Subcutaneous preadipocyte (primary cell): ENCODE data around the gene ZIK1. TPM values are rescaled to one million over a fixed set of nuclear protein-coding genes. Genes with fewer than 3 reads are reported as not detected.

Experiments
- total RNA-seq: library from RNA; depleted of rRNA; stranded (reverse); fragments of >200 nt; gene quantifications from 2 replicates; pipeline ENCODE4 v1.2.3, GENCODE V29; 2012

Gene ZIK1
- 4.4 and 4.9 TPM in 2 replicates for total RNA-seq

DNA sequence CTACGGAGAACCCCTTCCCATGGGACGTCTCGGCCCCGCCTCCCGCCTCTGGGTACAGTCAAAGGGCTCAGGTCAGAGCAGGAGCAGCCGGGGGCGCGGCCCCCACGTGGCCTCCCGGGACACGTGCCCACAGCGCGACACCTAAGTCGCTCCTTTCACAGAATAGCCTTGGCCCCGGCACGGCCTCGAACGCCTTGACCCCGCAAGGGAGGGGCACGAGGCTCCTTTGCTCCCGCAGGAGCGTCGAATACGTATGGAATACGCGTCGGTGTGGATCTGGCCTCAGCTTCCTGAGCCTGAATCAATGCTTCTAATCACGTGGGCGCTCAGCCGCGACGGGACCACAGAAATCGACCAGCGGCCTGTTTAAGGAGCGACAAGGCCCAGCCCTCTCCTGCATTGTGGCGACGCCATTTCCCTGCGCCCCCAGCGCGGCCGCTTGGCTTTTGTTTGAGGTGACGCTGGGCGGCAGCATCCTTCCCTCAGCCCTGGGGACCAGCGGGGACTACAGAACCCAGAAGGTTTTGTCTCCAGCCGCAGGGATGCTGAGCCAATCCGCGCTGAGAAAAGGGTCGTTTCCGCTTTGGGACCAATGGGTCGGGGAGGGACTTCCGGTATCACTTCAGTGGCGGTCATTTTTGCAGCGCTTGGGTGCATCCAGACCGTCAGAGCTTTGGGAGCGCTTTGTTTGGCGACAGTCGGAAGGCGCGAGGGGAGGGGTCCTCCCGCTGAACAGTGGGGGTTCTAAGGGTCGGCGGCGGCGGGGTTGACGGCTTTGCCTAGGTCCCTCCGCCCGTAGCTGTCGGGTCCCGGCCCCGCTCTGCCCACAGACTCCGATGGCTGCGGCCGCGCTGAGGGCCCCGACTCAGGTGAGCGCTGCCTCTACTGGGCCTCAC lies at the start of gene ZIK1:
Gene ZIK1, plus strand, starts transcription at position 625 of the 896 bp plus-strand sequence. Its CDS starts 212 bp downstream, at position 837.

GRCh38 chr19:57559404-57560025 lies 24.4 kb upstream of the ZIK1 start, which contains the start of gene ZNF550:
Gene ZNF550, minus strand, starts transcription at chr19:57559863. Its CDS starts 181 bp downstream, at chr19:57559682.

DNA sequence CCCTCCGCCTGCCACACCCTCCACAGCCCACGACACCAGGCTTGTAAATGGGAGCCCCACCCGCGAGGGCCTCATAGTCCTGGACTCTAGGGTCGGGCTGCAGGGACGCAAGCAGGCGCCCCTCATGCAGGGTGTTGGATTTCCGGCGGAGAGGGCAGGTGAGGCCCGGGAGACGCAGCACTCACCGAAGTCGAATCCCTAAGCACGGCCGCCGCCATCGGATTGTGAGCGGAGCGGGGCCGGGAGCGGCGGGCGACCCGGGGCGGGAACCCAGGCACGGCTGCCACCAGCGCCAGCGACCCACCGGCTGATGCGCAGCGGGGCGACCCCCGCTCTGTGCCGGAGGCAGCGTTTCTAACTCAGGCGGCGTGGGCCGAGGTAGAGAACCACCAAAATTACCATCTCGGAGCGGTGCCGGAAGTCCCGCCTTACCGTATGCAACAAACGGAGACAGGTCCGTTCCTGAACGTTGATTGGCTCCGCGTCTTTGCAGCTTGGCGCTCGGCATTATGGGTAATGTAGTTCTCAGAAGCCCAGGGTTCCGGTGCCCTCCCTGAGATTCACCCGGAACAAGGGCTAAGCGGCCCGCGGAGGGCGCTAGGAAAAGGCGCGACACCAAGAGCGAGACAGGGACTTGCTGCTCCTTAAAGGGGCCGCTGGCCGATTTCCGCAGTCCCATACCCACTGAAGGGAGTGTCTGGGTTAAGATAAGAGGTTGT lies 5.3 kb upstream of the ZIK1 start, which contains the start of gene ZNF416:
Gene ZNF416, minus strand, starts transcription at position 425 of the 719 bp plus-strand sequence. Its CDS starts 207 bp downstream, at position 218.

GRCh38 chr19:57599761-57600383 lies 15.9 kb downstream of the ZIK1 start, which contains the start of gene ZNF530:
Gene ZNF530, plus strand, starts transcription at chr19:57599885. Its CDS starts 4,461 bp downstream, at chr19:57604346.

DNA sequence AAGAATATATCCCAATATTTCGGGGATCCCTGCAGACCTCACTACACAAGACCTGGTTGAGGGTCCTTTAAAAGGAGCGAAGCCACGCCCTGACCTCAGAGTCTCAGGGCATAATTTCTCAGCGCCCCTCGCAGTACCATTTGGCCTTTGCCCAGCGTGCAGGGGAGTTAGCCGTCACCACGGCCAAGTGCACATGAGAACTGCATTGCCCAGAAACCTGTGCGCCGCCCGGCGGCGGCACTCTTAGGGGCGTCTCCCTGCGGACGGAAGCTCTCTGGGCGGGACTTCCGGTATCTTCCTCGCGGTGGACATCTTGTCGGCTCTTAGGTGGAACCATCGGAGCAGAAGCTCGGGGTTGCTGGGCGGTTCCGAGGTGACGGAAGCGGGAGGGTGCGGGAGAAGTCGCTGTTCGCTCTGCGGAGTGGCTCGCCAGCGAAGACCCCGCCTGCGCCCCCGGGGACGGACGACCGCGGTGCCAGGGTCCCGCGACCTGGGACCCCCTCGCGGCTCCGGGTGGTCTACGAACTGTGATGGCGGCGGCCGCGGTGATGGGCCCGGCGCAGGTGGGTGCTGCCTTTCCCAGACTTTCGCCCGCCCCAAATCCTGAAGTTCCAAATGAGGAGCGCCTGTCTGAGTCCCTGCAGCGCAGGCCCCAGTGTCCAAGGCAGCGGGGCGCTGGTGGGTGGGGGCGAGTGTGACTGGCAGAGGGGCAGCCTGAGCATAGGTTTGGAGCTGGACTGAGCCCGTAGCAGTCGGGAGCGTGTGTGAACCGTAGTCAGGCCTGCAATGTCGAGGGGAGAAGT lies 30.2 kb downstream of the ZIK1 start, which contains the start of gene ZNF134:
Gene ZNF134, plus strand, starts transcription at position 302 of the 803 bp plus-strand sequence. CDS start 5,227 bp downstream, outside the sequence.

GRCh38 chr19:57632987-57633831 lies 49.3 kb downstream of the ZIK1 start, which contains the start of gene ZNF211:
Gene ZNF211, plus strand, starts transcription at chr19:57633168. Its CDS starts 179 bp downstream, at chr19:57633347.

Other genes starting within 250 kb of the ZIK1 start
- 6.2 and 6.5 TPM in 2 replicates for gene ZNF304, start 232.9 kb upstream of the ZIK1 start, total RNA-seq
- 4.5 and 7.3 TPM in 2 replicates for gene TRAPPC2B, start 220.6 kb upstream of the ZIK1 start, total RNA-seq
- 0.73 and 1.8 TPM in 2 replicates for gene ZNF547, start 220.6 kb upstream of the ZIK1 start, total RNA-seq
- gene ZNF548, start 194.3 kb upstream of the ZIK1 start, total RNA-seq = 10.9 and 11.0 TPM in 2 replicates
- gene ZNF17, start 173.0 kb upstream of the ZIK1 start, total RNA-seq = 7.3 and 8.8 TPM in 2 replicates
- 5.9 and 10.9 TPM in 2 replicates for gene ZNF749, start 148.8 kb upstream of the ZIK1 start, total RNA-seq
- gene VN1R1, start 127.0 kb upstream of the ZIK1 start, total RNA-seq = under 0.01 and 0.39 TPM in 2 replicates
- gene ZNF772, start 106.6 kb upstream of the ZIK1 start, total RNA-seq = 7.0 and 10.4 TPM in 2 replicates
- gene ZNF419, start 96.4 kb upstream of the ZIK1 start, total RNA-seq = 5.7 and 7.3 TPM in 2 replicates
- gene ZNF773, start 84.2 kb upstream of the ZIK1 start, total RNA-seq = 8.0 and 8.5 TPM in 2 replicates
- 1.8 and 2.5 TPM in 2 replicates for gene ZNF549, start 56.8 kb upstream of the ZIK1 start, total RNA-seq
- gene ZNF550, start 24.3 kb upstream of the ZIK1 start, total RNA-seq = 5.1 and 5.9 TPM in 2 replicates
- 3.3 and 4.8 TPM in 2 replicates for gene ZNF416, start 5.2 kb upstream of the ZIK1 start, total RNA-seq
- gene ZNF530, start 15.7 kb downstream of the ZIK1 start, total RNA-seq = 2.2 and 2.7 TPM in 2 replicates
- gene ZNF134, start 30.1 kb downstream of the ZIK1 start, total RNA-seq = 12.5 and 12.7 TPM in 2 replicates
- gene ZNF211, start 49.0 kb downstream of the ZIK1 start, total RNA-seq = 4.8 and 7.2 TPM in 2 replicates
- gene ZSCAN4, start 84.8 kb downstream of the ZIK1 start, total RNA-seq = not detected in 2 replicates
- 6.6 and 7.8 TPM in 2 replicates for gene ZNF551, start 97.8 kb downstream of the ZIK1 start, total RNA-seq
- 0.37 and 0.59 TPM in 2 replicates for gene ZNF154, start 125.1 kb downstream of the ZIK1 start, total RNA-seq
- 2.9 and 4.7 TPM in 2 replicates for gene ZNF671, start 143.5 kb downstream of the ZIK1 start, total RNA-seq
- gene ZNF776, start 162.7 kb downstream of the ZIK1 start, total RNA-seq = 8.5 and 9.8 TPM in 2 replicates
- gene ZNF586, start 185.5 kb downstream of the ZIK1 start, total RNA-seq = 9.6 and 12.3 TPM in 2 replicates
- gene ZNF552, start 230.8 kb downstream of the ZIK1 start, total RNA-seq = 4.1 and 4.8 TPM in 2 replicates
- 18.0 and 32.5 TPM in 2 replicates for gene ZNF587B, start 246.2 kb downstream of the ZIK1 start, total RNA-seq